ENCODE measurements around the gene XPO5. TPM values are rescaled to one million over a fixed set of nuclear protein-coding genes. Genes with fewer than 3 reads are reported as not detected.
"Not testable (repeated sequence)": the region's sequence is repeated elsewhere in the genome, so short reads cannot be mapped to it uniquely, and the experiment has no call there.

XPO5 gene
- total and polyA plus RNA-seq, 2 experiments from 2014 or later = 28.5 to 95.2 TPM

GRCh38 chr6:43593938-43594337 is 18.1 kb upstream of the XPO5 start:
- Histone ChIP-seq H4K20me1 (replicated peaks; ENCODE audit: insufficient read depth) (no peaks in the 10 kb centered on the region), H2AFZ (no peak overlapping the region), H3F3A (replicated peaks; ENCODE audit: low read depth) (no peaks in the 10 kb centered on the region), H3K4me3 (no peak overlapping the region), H3K27ac (ENCODE audit: low read depth) (no peak overlapping the region), H3K27me3 (ENCODE audit: insufficient read depth) (no peaks in the 10 kb centered on the region), H3K79me2 (replicated peaks; ENCODE audit: insufficient read depth) (no peaks in the 10 kb centered on the region), H3K4me2 (no peak overlapping the region), H3K9me2 (ENCODE audit: insufficient read depth) (no peaks in the 10 kb centered on the region), H3K4me1 (ENCODE audit: insufficient read depth) (no peaks in the 10 kb centered on the region), H3K36me3 (ENCODE audit: insufficient read depth) (peaks cover 4% of the 10 kb centered on the region; the same call in 1 of the 2 replicates)
- TF ChIP-seq POLR2AphosphoS5 (IDR thresholded peaks at IDR 0.05; ENCODE audit: low read depth) (no peak), NANOG (IDR thresholded peaks at IDR 0.05; ENCODE audit: borderline replicate concordance) (no peak), ZNF331 (CRISPR knock-in tag; IDR thresholded peaks at IDR 0.05; ENCODE audit: low read depth) (no peak), ZNF462 (CRISPR knock-in tag; IDR thresholded peaks at IDR 0.05) (no peak)
- Mint-ChIP-seq H3K9me3 (no peaks in the 10 kb centered on the region), H3K27me3 (ENCODE audit: insufficient read depth, low read depth, poor library complexity) (no peaks in the 10 kb centered on the region), H3K36me3 (ENCODE audit: low read depth) (peaks cover 20% of the 10 kb centered on the region; the same call in 2 of the 3 replicates), H3K4me1 (no peaks in the 10 kb centered on the region), H3K27ac (no peak overlapping the region), H3K4me3 (no peak overlapping the region)
- DNase-seq (ENCODE audit: low spot score) (no peak), ATAC-seq (no peak)

- not testable (repeated sequence) for H4K20me1 ChIP-seq (replicated peaks; ENCODE audit: insufficient read depth); DNase-seq (ENCODE audit: low spot score); ATAC-seq; H3K4me3 ChIP-seq; H3K27ac Mint-ChIP-seq; H3K9me2 ChIP-seq (ENCODE audit: insufficient read depth); H3K4me1 Mint-ChIP-seq; H3K27ac ChIP-seq (ENCODE audit: low read depth); H3K79me2 ChIP-seq (replicated peaks; ENCODE audit: insufficient read depth); H3K4me3 Mint-ChIP-seq; H3K9me3 Mint-ChIP-seq; H3K4me1 ChIP-seq (ENCODE audit: insufficient read depth); H3K27me3 ChIP-seq (ENCODE audit: insufficient read depth); H3K4me2 ChIP-seq; H2AFZ ChIP-seq; H3F3A ChIP-seq (replicated peaks; ENCODE audit: low read depth); H3K27me3 Mint-ChIP-seq (ENCODE audit: insufficient read depth, low read depth, poor library complexity)
- H3K36me3 Mint-ChIP-seq (ENCODE audit: low read depth) = peaks cover 33% of the 10 kb centered on the region
- H3K36me3 ChIP-seq (ENCODE audit: insufficient read depth) = peaks cover 15% of the 10 kb centered on the region; the same call in 1 of the 2 replicates
Observed at GRCh38 chr6:43589564-43589963, 13.7 kb upstream of the XPO5 start.
